DOHH2 (cell line): ENCODE data around the gene PCBP3.

Experiments used
- EZH2phosphoT487 ChIP-seq: fragments of 200-600 bp; sonication (generic); IDR thresholded peaks from 2 replicates; pipeline ENCODE4 v1.6.1; 2017; ENCODE audit warnings: borderline replicate concordance, mild to moderate bottlenecking, antibody characterized with exemption, low read length, moderate library complexity, mixed read lengths
- TF ChIP-seq, protein P1 (sequence below): fragments of 200-600 bp; sonication (generic); IDR thresholded peaks from one replicate; pipeline ENCODE4 v1.5.1; 2014; ENCODE audit warnings: antibody characterized with exemption, mild to moderate bottlenecking, low read depth, low read length; ENCODE audit not compliant: poor library complexity, severe bottlenecking

DNA sequence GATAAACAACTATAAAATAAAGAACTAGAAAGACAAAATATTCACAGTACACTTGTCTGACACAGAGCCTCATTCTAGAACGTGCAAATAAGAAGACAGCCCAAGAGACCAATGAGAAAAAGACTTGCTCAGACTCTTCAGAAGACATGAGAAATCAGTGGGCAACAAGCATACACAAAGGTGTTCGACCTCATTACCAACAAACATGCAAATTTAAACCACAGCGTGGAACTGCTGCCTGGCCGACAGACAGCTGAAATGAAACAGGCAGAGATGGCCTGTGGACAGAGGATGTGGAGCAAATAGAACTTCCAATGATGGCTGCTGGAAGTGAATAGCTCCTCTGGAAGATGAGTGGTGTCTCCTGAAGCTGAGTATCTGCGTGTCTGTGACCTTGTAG, 315.7 kb downstream of the PCBP3 start:
- TF ChIP-seq, protein P1, sequence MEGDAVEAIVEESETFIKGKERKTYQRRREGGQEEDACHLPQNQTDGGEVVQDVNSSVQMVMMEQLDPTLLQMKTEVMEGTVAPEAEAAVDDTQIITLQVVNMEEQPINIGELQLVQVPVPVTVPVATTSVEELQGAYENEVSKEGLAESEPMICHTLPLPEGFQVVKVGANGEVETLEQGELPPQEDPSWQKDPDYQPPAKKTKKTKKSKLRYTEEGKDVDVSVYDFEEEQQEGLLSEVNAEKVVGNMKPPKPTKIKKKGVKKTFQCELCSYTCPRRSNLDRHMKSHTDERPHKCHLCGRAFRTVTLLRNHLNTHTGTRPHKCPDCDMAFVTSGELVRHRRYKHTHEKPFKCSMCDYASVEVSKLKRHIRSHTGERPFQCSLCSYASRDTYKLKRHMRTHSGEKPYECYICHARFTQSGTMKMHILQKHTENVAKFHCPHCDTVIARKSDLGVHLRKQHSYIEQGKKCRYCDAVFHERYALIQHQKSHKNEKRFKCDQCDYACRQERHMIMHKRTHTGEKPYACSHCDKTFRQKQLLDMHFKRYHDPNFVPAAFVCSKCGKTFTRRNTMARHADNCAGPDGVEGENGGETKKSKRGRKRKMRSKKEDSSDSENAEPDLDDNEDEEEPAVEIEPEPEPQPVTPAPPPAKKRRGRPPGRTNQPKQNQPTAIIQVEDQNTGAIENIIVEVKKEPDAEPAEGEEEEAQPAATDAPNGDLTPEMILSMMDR, result no peak
- TF ChIP-seq EZH2phosphoT487, result no peak
